ENCODE results near the gene MFAP5. TPM values are rescaled to one million over a fixed set of nuclear protein-coding genes. Genes with fewer than 3 reads are reported as not detected.

MFAP5 gene
- total RNA-seq, 1 experiment from 2014 or later: 0.26 TPM

DNA sequence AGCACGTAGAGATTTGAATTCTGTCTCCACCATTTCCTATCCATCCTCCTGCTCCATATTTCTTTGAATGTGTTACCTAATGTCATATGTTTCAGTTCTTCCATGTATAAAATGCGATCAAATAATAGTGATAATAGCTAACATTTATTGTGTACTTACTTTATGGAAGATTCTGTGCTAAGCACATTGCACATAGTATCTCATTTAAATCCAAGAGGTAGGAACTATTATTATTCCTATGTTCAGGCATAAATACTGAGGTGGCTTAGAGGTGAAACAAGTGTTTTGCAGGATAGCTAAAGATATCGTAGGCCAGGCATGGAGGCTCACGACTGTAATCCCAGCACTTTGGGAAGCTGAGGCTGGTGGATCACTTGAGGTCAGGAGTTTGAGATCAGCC is 32.5 kb downstream of the MFAP5 start:
- no peaks in the 10 kb centered on the region for H3K9me3 ChIP-seq (ENCODE audit: control insufficient read depth, low read depth, low read length)
- H3K56ac ChIP-seq (ENCODE audit: insufficient read length, low read depth, low read length): no peak overlapping the region
- no peak overlapping the region; a peak in 1 of 7 replicates for H3K27ac Mint-ChIP-seq
- H2BK12ac ChIP-seq (ENCODE audit: insufficient read length, low read depth, low read length): no peak overlapping the region
- no CpG with 5 or more reads among the region's 4 CpGs for WGBS (ENCODE audit: extremely low coverage, insufficient read length, low lambda C conversion rate)
- no peaks in the 10 kb centered on the region for H4K20me1 ChIP-seq (ENCODE audit: control insufficient read depth, insufficient read depth, insufficient read length)
- no peak overlapping the region for H3K14ac ChIP-seq (ENCODE audit: insufficient read depth, low read length)
- H2BK15ac ChIP-seq (ENCODE audit: low read depth, low read length): no peak overlapping the region
- no peak overlapping the region for H3K9ac ChIP-seq (ENCODE audit: extremely low read depth, insufficient read length, low read length)
- H3K79me1 ChIP-seq (ENCODE audit: insufficient read depth, low read depth, low read length, poor library complexity, severe bottlenecking): no peaks in the 10 kb centered on the region
- H4K91ac ChIP-seq (ENCODE audit: insufficient read length, low read depth, low read length): no peak overlapping the region
- TF ChIP-seq, protein P1, sequence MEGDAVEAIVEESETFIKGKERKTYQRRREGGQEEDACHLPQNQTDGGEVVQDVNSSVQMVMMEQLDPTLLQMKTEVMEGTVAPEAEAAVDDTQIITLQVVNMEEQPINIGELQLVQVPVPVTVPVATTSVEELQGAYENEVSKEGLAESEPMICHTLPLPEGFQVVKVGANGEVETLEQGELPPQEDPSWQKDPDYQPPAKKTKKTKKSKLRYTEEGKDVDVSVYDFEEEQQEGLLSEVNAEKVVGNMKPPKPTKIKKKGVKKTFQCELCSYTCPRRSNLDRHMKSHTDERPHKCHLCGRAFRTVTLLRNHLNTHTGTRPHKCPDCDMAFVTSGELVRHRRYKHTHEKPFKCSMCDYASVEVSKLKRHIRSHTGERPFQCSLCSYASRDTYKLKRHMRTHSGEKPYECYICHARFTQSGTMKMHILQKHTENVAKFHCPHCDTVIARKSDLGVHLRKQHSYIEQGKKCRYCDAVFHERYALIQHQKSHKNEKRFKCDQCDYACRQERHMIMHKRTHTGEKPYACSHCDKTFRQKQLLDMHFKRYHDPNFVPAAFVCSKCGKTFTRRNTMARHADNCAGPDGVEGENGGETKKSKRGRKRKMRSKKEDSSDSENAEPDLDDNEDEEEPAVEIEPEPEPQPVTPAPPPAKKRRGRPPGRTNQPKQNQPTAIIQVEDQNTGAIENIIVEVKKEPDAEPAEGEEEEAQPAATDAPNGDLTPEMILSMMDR (conservative IDR thresholded peaks at IDR 0.05): no peak
- no peak overlapping the region for H4K8ac ChIP-seq (replicated peaks; ENCODE audit: insufficient read length, low read depth, low read length)
- H3K27me3 Mint-ChIP-seq (ENCODE audit: low read depth): peaks cover 3% of the 10 kb centered on the region; the same call in 1 of the 2 replicates
- peaks cover 9 to 16% of the 10 kb centered on the region in 2 experiments for H3K4me1 Mint-ChIP-seq
- peaks cover under 1% of the 10 kb centered on the region; the same call in 1 of the 2 replicates for H3K4me1 ChIP-seq (ENCODE audit: insufficient read depth, low read length)
- no peak overlapping the region for H2BK120ac ChIP-seq (ENCODE audit: low read depth, low read length, poor library complexity, severe bottlenecking)
- DNase-seq: no peak
- peaks cover 6 to 13% of the 10 kb centered on the region in 2 experiments; a peak in 4 of 5 replicates for H3K9me3 Mint-ChIP-seq
- no peak overlapping the region for H4K5ac ChIP-seq (ENCODE audit: insufficient read length, low read depth, low read length)
- no peak overlapping the region for H2BK20ac ChIP-seq (ENCODE audit: low read depth, low read length, poor library complexity, severe bottlenecking)
- H2AK5ac ChIP-seq (ENCODE audit: insufficient read length, low read length): no peak overlapping the region
- no peak overlapping the region for H2AFZ ChIP-seq (ENCODE audit: low read length)
- no peak overlapping the region for H3K27ac ChIP-seq (ENCODE audit: insufficient read length, low read depth, low read length)
- H3K4me3 Mint-ChIP-seq: no peak overlapping the region
- no peak overlapping the region for H3K4me2 ChIP-seq (ENCODE audit: insufficient read depth, insufficient read length, low read length)
- no peaks in the 10 kb centered on the region for H3K79me2 ChIP-seq (ENCODE audit: insufficient read depth, low read length)
- H3K18ac ChIP-seq (ENCODE audit: insufficient read length, low read depth, low read length): no peak overlapping the region
- H3K4ac ChIP-seq (ENCODE audit: low read depth, low read length): no peak overlapping the region
- H3K23ac ChIP-seq (ENCODE audit: insufficient read length, low read depth, low read length): no peak overlapping the region
- H3K23me2 ChIP-seq (ENCODE audit: insufficient read length, low read depth, low read length, poor library complexity, severe bottlenecking): no peaks in the 10 kb centered on the region
- no peaks in the 10 kb centered on the region for H3K27me3 ChIP-seq (ENCODE audit: insufficient read depth, low read length)
- no peak overlapping the region for H2BK5ac ChIP-seq (ENCODE audit: insufficient read length, low read length)
- H3T11ph ChIP-seq (ENCODE audit: low read length): no peak overlapping the region
- peaks cover 2 to 13% (median 5%) of the 10 kb centered on the region in 3 experiments; a peak in 3 of 7 replicates for H3K36me3 Mint-ChIP-seq (ENCODE audit: insufficient read depth in 1 of 3, low read depth in 3 of 3)
